Measurements from ENCODE around the gene S100P. TPM values are rescaled to one million over a fixed set of nuclear protein-coding genes. Genes with fewer than 3 reads are reported as not detected.

Gene S100P
- total and polyA plus RNA-seq, 5 donors from 2014 or later: 1.2 to 4.1 (median 1.5) TPM; not detected in 2

DNA sequence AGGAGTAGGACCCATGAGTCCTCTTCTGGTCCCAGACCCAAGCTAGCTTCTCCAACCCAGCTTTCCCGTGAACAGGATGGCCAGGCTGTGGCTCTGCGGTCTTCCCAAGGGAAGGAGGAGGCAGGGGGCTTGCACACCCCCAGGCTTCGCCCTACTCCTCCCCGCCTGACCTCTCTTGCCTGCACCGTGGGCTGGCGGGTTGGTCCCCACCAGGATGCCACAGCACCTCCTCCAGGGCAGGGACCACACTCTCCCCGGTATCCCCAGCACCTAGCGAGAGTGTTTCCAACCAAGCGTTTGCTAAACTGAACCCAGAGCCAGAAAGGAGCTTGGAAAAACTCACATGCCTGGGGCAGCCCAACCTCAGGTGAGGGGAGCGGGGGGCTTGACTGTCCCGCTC is 9.0 kb upstream of the S100P start:
- Histone ChIP-seq H3K27ac (ENCODE audit: insufficient read depth, low read length, poor library complexity, severe bottlenecking) (no peak overlapping the region), H3K27me3 (ENCODE audit: control insufficient read depth, insufficient read depth, low read length) (no peaks in the 10 kb centered on the region), H3K4me1 (ENCODE audit: control insufficient read depth, insufficient read depth, low read length, poor library complexity, severe bottlenecking) (peaks cover 14% of the 10 kb centered on the region), H3K9me3 (ENCODE audit: control insufficient read depth in 2 of 2, low read length in 2 of 2) (peaks cover 0 to 5% of the 10 kb centered on the region in 2 experiments), H3K4me3 (ENCODE audit: low read depth, low read length) (no peak overlapping the region), H3K36me3 (ENCODE audit: control insufficient read depth, insufficient read depth, low read length) (no peaks in the 10 kb centered on the region)
- Mint-ChIP-seq H3K4me3 (peak overlapping the region in 1 of 4 donors; percentile 41), H3K9me3 (peaks cover 0 to 2% (median 0%) of the 10 kb centered on the region in 7 donors), H3K4me1 (peaks cover 9 to 45% (median 27%) of the 10 kb centered on the region in 4 donors), H3K27me3 (no peaks in the 10 kb centered on the region), H3K27ac (peak overlapping the region in 1 of 3 donors; percentile 73), H3K36me3 (peaks cover 9% of the 10 kb centered on the region)
- ATAC-seq (ENCODE audit: low read depth in 2 of 2): no peak
- no peak for DNase-seq

- H3K9me3 Mint-ChIP-seq: no peaks in the 10 kb centered on the region
- Histone ChIP-seq H3K9me3 (ENCODE audit: control insufficient read depth in 2 of 2, low read length in 2 of 2) (no peaks in the 10 kb centered on the region), H3K36me3 (ENCODE audit: control insufficient read depth, insufficient read depth, low read length) (no peaks in the 10 kb centered on the region), H3K4me1 (ENCODE audit: control insufficient read depth, insufficient read depth, low read length, poor library complexity, severe bottlenecking) (peaks cover 30% of the 10 kb centered on the region), H3K27me3 (ENCODE audit: control insufficient read depth, insufficient read depth, low read length) (no peaks in the 10 kb centered on the region), H3K4me3 (ENCODE audit: low read depth, low read length) (no peak overlapping the region), H3K27ac (ENCODE audit: insufficient read depth, low read length, poor library complexity, severe bottlenecking) (no peak overlapping the region)
- DNase-seq: no peak
- ATAC-seq (ENCODE audit: low read depth in 2 of 2): no peak
- H3K27me3 Mint-ChIP-seq: no peaks in the 10 kb centered on the region
- no peaks in the 10 kb centered on the region for H3K36me3 Mint-ChIP-seq
- H3K4me1 Mint-ChIP-seq: peaks cover 14 to 53% (median 35%) of the 10 kb centered on the region in 4 donors
- peak overlapping the region; percentile 32 to 84 (median 51) for H3K27ac Mint-ChIP-seq
- peak overlapping the region in 1 of 4 donors; percentile 41 for H3K4me3 Mint-ChIP-seq
Measured at GRCh38 chr4:6686104-6686787, 7.4 kb upstream of the S100P start.

DNA sequence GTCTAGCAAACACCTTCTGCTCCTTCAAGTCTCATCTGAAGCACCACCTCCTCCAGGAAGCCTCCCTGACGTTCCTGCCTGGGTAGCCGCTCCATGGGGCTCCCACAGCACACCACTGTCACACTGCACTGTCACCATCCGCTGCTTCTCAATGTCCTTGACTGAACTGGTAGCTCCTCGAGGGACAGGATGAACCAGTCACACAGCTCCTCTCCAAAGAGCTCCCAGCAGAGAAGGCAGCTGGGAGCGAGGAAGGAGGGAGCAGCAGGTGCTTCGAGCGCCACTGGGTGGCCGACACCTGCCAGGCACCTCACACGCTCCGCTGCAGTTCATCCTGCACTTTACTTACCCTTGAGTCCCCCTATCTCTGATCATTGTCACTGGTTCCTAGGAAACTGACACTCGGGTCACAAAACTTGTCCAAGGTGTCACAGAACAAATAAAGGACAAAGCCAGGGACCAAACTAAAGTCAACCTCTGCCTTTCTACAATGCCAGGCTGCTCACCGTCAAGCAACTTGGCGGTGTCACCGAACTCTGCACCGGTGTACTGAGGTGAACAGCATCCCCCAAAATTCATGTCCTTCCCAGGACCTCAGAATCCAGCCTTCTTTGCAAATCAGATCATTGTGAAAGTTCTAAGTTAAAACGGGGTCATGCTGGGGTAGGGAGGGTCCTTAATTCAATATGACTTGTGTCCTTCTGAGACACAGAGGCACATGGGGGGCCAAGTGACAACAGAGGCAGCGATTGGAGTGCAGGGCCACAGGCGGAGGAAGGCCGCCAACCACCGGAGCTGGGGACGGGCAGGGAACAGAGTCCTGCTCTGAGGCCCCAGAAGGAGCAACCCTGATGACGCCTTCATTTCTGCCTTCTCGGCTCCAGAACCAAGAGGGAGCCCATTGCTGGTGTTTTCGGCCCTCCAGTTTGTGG is 5.5 kb upstream of the S100P start:
- Histone ChIP-seq H3K4me1 (ENCODE audit: control insufficient read depth, insufficient read depth, low read length, poor library complexity, severe bottlenecking) (peaks cover 48% of the 10 kb centered on the region), H3K27me3 (ENCODE audit: control insufficient read depth, insufficient read depth, low read length) (no peaks in the 10 kb centered on the region), H3K27ac (ENCODE audit: insufficient read depth, low read length, poor library complexity, severe bottlenecking) (peak overlapping the region; percentile 76), H3K4me3 (ENCODE audit: low read depth, low read length) (no peak overlapping the region), H3K36me3 (ENCODE audit: control insufficient read depth, insufficient read depth, low read length) (no peaks in the 10 kb centered on the region), H3K9me3 (ENCODE audit: control insufficient read depth in 2 of 2, low read length in 2 of 2) (no peaks in the 10 kb centered on the region)
- H3K9me3 Mint-ChIP-seq: no peaks in the 10 kb centered on the region
- H3K4me3 Mint-ChIP-seq: peak overlapping the region in 3 of 4 donors; percentile 78 to 88 (median 88)
- no peaks in the 10 kb centered on the region for H3K36me3 Mint-ChIP-seq
- peak overlapping the region; percentile 81 to 99 (median 92) for H3K27ac Mint-ChIP-seq
- ATAC-seq (ENCODE audit: low read depth in 2 of 2) (no peak), DNase-seq (no peak)
- no peaks in the 10 kb centered on the region for H3K27me3 Mint-ChIP-seq
- H3K4me1 Mint-ChIP-seq: peaks cover 14 to 67% (median 38%) of the 10 kb centered on the region in 4 donors

DNA sequence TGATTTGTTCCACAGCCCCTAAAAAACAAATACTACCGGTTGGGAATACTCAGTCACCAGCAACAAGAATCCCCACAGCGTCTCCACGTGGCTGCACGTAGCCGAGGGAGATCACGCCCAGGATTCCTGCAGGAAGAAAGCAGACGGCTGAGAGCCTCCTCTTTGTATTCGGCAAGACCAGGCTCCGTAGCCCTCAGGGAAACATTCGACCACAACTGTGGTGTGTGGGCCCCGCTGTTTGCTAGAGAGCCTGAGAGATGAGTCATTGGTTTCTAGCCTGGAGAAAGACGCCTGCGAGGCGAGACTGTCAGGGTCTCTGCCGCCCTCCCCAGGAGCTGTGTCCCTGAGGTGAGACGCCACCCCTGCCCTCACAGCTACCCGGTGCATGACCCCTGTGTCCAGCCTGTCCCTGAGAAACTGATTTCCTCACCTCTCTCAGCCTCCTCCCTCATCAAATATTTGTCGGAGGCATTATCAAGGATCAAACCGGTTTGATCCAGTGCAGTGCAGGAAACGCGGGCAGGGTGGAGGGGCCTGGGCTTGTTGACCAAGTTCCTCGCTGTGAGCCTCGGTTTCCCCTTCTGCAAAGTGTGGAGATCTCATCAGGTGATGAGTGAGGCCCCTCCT is 4.7 kb upstream of the S100P start:
- peak overlapping the region; percentile 76 for H3K27ac ChIP-seq (ENCODE audit: insufficient read depth, low read length, poor library complexity, severe bottlenecking)
- H3K4me3 Mint-ChIP-seq: peak overlapping the region; percentile 68 to 88 (median 76)
- peak overlapping the region; percentile 92 to 99 (median 97) for H3K27ac Mint-ChIP-seq
- no peaks in the 10 kb centered on the region for H3K36me3 ChIP-seq (ENCODE audit: control insufficient read depth, insufficient read depth, low read length)
- H3K27me3 ChIP-seq (ENCODE audit: control insufficient read depth, insufficient read depth, low read length): no peaks in the 10 kb centered on the region
- ATAC-seq (ENCODE audit: low read depth in 2 of 2) (peak; percentile 80 to 82), DNase-seq (peak; percentile 30 to 79 (median 41))
- H3K4me1 Mint-ChIP-seq: peaks cover 14 to 75% (median 39%) of the 10 kb centered on the region in 4 donors
- H3K36me3 Mint-ChIP-seq: no peaks in the 10 kb centered on the region
- peaks cover 56% of the 10 kb centered on the region for H3K4me1 ChIP-seq (ENCODE audit: control insufficient read depth, insufficient read depth, low read length, poor library complexity, severe bottlenecking)
- H3K9me3 ChIP-seq (ENCODE audit: control insufficient read depth in 2 of 2, low read length in 2 of 2): no peaks in the 10 kb centered on the region
- H3K27me3 Mint-ChIP-seq: no peaks in the 10 kb centered on the region
- peak overlapping the region; percentile 3 for H3K4me3 ChIP-seq (ENCODE audit: low read depth, low read length)
- no peaks in the 10 kb centered on the region for H3K9me3 Mint-ChIP-seq

DNA sequence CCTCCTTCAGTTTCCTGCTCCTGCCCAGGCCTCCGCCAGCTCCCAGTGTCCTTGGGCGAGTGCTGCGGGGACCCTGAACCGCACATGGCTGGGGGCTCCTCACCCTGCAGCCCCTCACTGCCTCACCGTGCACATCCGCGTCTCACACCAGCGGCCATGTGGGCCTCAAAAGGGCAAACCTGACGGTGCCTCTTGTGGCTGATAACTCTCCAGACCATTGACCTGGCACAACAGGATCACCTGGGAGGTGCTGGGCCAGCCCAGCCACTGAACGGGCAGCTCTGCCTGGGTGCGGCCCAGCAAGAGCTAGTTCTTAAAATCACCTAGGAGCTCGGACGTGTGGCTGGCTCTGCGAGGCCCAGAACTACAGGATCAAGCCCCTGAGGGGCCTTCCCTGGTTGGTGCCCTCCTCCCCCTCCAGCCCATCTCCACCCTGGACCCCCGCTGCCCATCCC is 4.1 kb upstream of the S100P start:
- peaks cover 15 to 79% (median 40%) of the 10 kb centered on the region in 4 donors for H3K4me1 Mint-ChIP-seq
- H3K4me3 Mint-ChIP-seq: peak overlapping the region; percentile 73 to 90 (median 83)
- Histone ChIP-seq H3K36me3 (ENCODE audit: control insufficient read depth, insufficient read depth, low read length) (no peaks in the 10 kb centered on the region), H3K9me3 (ENCODE audit: control insufficient read depth in 2 of 2, low read length in 2 of 2) (no peaks in the 10 kb centered on the region), H3K27me3 (ENCODE audit: control insufficient read depth, insufficient read depth, low read length) (no peaks in the 10 kb centered on the region), H3K4me3 (ENCODE audit: low read depth, low read length) (no peak overlapping the region), H3K4me1 (ENCODE audit: control insufficient read depth, insufficient read depth, low read length, poor library complexity, severe bottlenecking) (peaks cover 61% of the 10 kb centered on the region), H3K27ac (ENCODE audit: insufficient read depth, low read length, poor library complexity, severe bottlenecking) (peak overlapping the region; percentile 76)
- ATAC-seq (ENCODE audit: low read depth in 2 of 2) (no peak), DNase-seq (no peak)
- no peaks in the 10 kb centered on the region for H3K9me3 Mint-ChIP-seq
- no peaks in the 10 kb centered on the region for H3K36me3 Mint-ChIP-seq
- peak overlapping the region; percentile 92 to 99 (median 97) for H3K27ac Mint-ChIP-seq
- no peaks in the 10 kb centered on the region for H3K27me3 Mint-ChIP-seq

DNA sequence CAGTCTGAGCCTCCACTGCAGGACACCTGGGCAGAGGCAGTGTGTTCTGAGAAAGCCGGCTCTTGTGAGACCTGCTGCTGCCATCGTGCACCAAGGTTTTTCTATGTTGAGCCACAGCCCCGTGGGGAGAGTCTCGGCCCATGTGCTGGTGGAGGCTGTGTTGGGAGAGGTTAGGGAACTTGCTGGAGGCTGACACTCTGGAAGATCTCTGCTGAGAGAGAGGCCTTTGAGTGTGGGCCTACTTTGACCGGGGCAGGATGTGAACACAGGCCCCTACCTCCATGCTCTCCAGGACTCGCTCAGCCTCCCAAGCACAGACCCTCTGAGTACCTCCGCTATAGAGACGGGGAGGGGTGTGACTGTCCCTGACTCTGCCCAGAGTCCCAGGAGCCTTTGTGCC is 1.3 kb upstream of the S100P start:
- H3K27me3 ChIP-seq (ENCODE audit: control insufficient read depth, insufficient read depth, low read length): no peaks in the 10 kb centered on the region
- H3K9me3 ChIP-seq (ENCODE audit: control insufficient read depth in 2 of 2, low read length in 2 of 2): no peaks in the 10 kb centered on the region
- H3K36me3 ChIP-seq (ENCODE audit: control insufficient read depth, insufficient read depth, low read length): no peaks in the 10 kb centered on the region
- H3K27ac Mint-ChIP-seq: peak overlapping the region; percentile 91 to 94 (median 92)
- peaks cover 90% of the 10 kb centered on the region for H3K4me1 ChIP-seq (ENCODE audit: control insufficient read depth, insufficient read depth, low read length, poor library complexity, severe bottlenecking)
- H3K27ac ChIP-seq (ENCODE audit: insufficient read depth, low read length, poor library complexity, severe bottlenecking): no peak overlapping the region
- ATAC-seq (ENCODE audit: low read depth in 2 of 2) (no peak), DNase-seq (no peak)
- peak overlapping the region in 2 of 4 donors; percentile 33 to 71 for H3K4me3 Mint-ChIP-seq
- H3K9me3 Mint-ChIP-seq: no peaks in the 10 kb centered on the region
- no peaks in the 10 kb centered on the region for H3K27me3 Mint-ChIP-seq
- H3K36me3 Mint-ChIP-seq: no peaks in the 10 kb centered on the region
- H3K4me1 Mint-ChIP-seq: peaks cover 20 to 92% (median 55%) of the 10 kb centered on the region in 4 donors
- H3K4me3 ChIP-seq (ENCODE audit: low read depth, low read length): no peak overlapping the region

DNA sequence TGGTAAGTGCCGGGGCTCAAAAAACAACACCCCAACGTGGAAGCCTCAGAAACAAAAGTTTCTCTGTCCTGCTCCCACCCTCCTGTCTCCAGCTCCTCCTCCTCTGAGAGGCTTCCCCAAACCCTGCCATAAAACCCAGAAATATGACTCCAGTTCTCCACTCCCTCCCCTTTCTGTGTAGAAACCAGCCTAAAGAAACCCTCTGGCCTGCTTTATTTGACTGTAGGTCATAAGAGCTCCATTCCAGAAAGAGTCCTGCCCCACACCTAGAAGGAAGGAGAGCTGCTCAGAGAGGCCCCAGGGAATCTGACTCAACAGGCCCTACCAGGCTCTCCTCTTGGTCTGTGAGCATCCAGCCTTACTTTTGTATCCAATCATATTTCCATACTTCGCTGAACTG is 872 bp upstream of the S100P start:
- no peaks in the 10 kb centered on the region for H3K36me3 Mint-ChIP-seq

More for the DNA sequence above, 872 bp upstream of the S100P start:
- H3K27ac Mint-ChIP-seq: peak overlapping the region; percentile 91 to 94 (median 92)
- H3K27ac ChIP-seq (ENCODE audit: insufficient read depth, low read length, poor library complexity, severe bottlenecking): no peak overlapping the region
- peaks cover 93% of the 10 kb centered on the region for H3K4me1 ChIP-seq (ENCODE audit: control insufficient read depth, insufficient read depth, low read length, poor library complexity, severe bottlenecking)
- peak overlapping the region in 2 of 4 donors; percentile 61 to 71 for H3K4me3 Mint-ChIP-seq
- peaks cover 20 to 92% (median 52%) of the 10 kb centered on the region in 4 donors for H3K4me1 Mint-ChIP-seq
- no peaks in the 10 kb centered on the region for H3K36me3 ChIP-seq (ENCODE audit: control insufficient read depth, insufficient read depth, low read length)
- DNase-seq (no peak), ATAC-seq (ENCODE audit: low read depth in 2 of 2) (no peak)
- no peaks in the 10 kb centered on the region for H3K9me3 ChIP-seq (ENCODE audit: control insufficient read depth in 2 of 2, low read length in 2 of 2)
- H3K27me3 ChIP-seq (ENCODE audit: control insufficient read depth, insufficient read depth, low read length): no peaks in the 10 kb centered on the region
- no peaks in the 10 kb centered on the region for H3K27me3 Mint-ChIP-seq
- H3K9me3 Mint-ChIP-seq: no peaks in the 10 kb centered on the region
- H3K4me3 ChIP-seq (ENCODE audit: low read depth, low read length): no peak overlapping the region

Measured in CD4-positive, CD25-positive, alpha-beta regulatory T cell (primary cell).